ENCODE measurements around the gene ZNF451. TPM values are rescaled to one million over a fixed set of nuclear protein-coding genes. Genes with fewer than 3 reads are reported as not detected.

The ZNF451 gene
- total RNA-seq, 1 donor from 2014 or later = 61.0 TPM

- H3K4me3 Mint-ChIP-seq = no peak overlapping the region
- peaks cover 33% of the 10 kb centered on the region for H3K36me3 Mint-ChIP-seq (ENCODE audit: low read depth)
- peak; percentile 38 for TF ChIP-seq CTCF (conservative IDR thresholded peaks at IDR 0.05)
Measured at GRCh38 chr6:57216235-57217101, 126.5 kb downstream of the ZNF451 start.

GRCh38 chr6:57217270-57217669 is 127.3 kb downstream of the ZNF451 start:
- Mint-ChIP-seq H3K27me3 (ENCODE audit: low read depth) (no peaks in the 10 kb centered on the region), H3K4me1 (peaks cover 30% of the 10 kb centered on the region), H3K27ac (ENCODE audit: unreplicated experiment) (no peak overlapping the region), H3K4me3 (no peak overlapping the region), H3K36me3 (ENCODE audit: low read depth) (peaks cover 33% of the 10 kb centered on the region), H3K9me3 (peaks cover 5% of the 10 kb centered on the region)
- no peak for DNase-seq (ENCODE audit: low read depth, low spot score)
- TF ChIP-seq CTCF (conservative IDR thresholded peaks at IDR 0.05) = no peak

More at GRCh38 chr6:57216235-57217101, 126.5 kb downstream of the ZNF451 start:
- DNase-seq (ENCODE audit: low read depth, low spot score) = no peak
- Mint-ChIP-seq H3K27ac (ENCODE audit: unreplicated experiment) (no peak overlapping the region), H3K4me1 (peaks cover 29% of the 10 kb centered on the region), H3K27me3 (ENCODE audit: low read depth) (no peaks in the 10 kb centered on the region), H3K9me3 (peaks cover 5% of the 10 kb centered on the region)

Other genes with a start within 250 kb of the ZNF451 start
- 1.8 and 2.3 TPM in 2 replicates for gene BEND6, start 135.1 kb upstream of the ZNF451 start, total RNA-seq
- 38.2 and 39.8 TPM in 2 replicates for gene KIAA1586, start 43.5 kb upstream of the ZNF451 start, total RNA-seq
- 3.2 and 3.3 TPM in 2 replicates for gene BAG2, start 82.1 kb downstream of the ZNF451 start, total RNA-seq
- 20.1 and 21.1 TPM in 2 replicates for gene RAB23, start 132.1 kb downstream of the ZNF451 start, total RNA-seq
- 35.6 and 36.2 TPM in 2 replicates for gene PRIM2, start 227.4 kb downstream of the ZNF451 start, total RNA-seq

All from neural crest cell (in vitro differentiated cells).